CD4-positive, alpha-beta T cell treated with Interleukin-12 subunit alpha and Interleukin-12 subunit beta, for 1 hour (primary cell): Measurements from ENCODE around the gene ARHGEF3.
"Not testable (repeated sequence)": the region's sequence is repeated elsewhere in the genome, so short reads cannot be mapped to it uniquely, and the experiment has no call there.

Source experiments
- DNase-seq: peaks from one replicate; pipeline ENCODE4 v3.0.0-alpha.2; 2020

ARHGEF3 gene

GRCh38 chr3:56711344-56711743 lies 90.4 kb downstream of the ARHGEF3 start:
- no peak for DNase-seq

- DNase-seq: peak; percentile 41
Measured at GRCh38 chr3:56707412-56707811, 94.3 kb downstream of the ARHGEF3 start.

GRCh38 chr3:56706629-56707028 lies 95.1 kb downstream of the ARHGEF3 start:
- no peak for DNase-seq

DNA sequence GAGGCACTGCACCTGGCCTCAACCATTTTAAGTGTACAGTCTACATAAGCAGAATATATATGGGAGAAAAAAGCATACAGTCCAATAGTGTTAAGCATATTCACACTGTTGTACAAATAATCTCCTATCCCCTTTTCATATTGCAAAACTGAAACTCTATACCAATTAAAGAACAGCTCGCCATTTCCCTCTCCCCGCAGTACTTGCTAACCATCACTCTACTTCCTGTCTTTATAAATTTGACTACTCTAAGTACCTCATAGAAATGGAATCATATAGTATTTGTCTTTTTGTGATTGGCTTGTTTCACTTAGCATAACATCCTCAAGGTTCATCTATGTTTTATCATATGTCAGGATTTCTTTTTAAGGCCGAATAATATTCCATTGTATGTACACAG lies 97.0 kb downstream of the ARHGEF3 start:
- DNase-seq: no peak

DNA sequence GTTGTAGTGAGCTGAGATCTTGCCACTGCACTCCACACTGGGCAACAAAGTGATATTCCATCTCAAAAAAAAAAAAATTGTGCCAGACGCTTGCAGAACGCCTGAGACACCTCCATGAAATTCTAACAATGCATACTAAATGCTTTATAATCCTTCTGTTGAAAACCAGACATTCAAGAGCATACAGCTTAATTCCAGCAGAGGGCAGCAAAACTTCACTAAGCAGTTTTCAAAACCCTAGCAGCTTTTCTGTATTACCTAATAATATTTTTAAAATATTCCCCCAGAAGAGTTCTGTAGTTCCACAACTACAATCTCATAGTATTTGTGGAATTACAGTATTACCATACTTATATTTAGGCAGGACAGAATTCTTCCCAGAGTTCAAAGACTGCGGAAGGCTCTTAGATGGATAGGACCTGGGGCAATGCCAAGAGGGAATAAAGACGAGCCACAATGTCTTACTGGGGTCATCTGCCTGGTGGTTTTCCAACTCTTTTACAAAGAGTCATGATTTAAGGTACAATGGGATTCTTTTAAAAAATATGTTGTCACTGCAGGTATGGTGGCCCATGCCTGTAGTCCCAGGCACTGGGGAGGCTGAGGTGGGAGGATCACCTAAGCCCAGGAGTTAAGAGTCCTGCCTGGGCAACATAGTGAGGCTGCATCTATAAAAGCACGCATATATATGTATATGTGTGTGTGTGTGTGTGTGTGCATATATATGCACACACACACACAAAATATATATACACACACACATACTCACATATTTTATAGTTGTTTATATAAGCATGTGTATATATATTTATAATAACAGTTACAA lies 99.0 kb downstream of the ARHGEF3 start:
- peak; percentile 79 for DNase-seq

DNA sequence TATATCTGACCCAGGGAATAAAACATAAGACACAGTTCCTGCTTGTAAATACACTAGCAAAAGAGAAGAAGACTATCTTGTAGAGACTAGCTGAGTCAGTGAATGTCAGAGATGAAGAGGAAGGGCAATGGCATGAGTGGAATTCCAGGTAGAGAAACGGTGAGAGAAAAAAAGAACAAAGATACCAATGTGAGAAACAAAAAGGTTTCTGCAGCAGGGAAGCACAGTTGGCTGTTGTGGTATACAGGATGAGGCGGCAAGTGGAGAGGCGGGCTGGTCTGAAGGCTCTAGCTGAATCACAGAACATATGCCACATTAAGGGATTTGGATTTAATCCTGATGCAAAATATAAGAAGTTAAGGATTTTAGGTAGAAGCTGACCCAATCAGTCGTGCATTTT lies 101.6 kb downstream of the ARHGEF3 start:
- no peak for DNase-seq

GRCh38 chr3:56694867-56695683 lies 106.7 kb downstream of the ARHGEF3 start:
- peak; percentile 45 for DNase-seq

- no peak for DNase-seq
Measured at GRCh38 chr3:56693750-56694149, 108.0 kb downstream of the ARHGEF3 start.

- peak; percentile 63 for DNase-seq
Measured at GRCh38 chr3:56692520-56693433, 109.0 kb downstream of the ARHGEF3 start.

DNA sequence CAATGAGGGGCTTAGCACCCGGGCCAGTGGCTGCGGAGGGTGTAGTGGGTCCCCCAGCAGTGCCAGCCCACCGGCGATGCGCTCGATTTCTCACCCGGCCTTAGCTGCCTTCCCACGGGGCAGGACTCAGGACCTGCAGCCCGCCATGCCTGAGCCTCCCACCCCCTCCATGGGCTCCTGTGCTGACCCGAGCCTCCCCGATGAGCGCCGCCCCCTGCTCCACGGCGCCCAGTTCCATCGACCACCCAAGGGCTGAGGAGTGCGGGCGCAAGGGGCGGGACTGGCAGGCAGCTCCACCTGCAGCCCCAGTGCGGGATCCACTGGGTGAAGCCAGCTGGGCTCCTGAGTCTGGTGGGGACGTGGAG lies 109.8 kb downstream of the ARHGEF3 start:
- not testable (repeated sequence) for DNase-seq

- no peak for DNase-seq
Measured at GRCh38 chr3:56691165-56692000, 110.4 kb downstream of the ARHGEF3 start.

GRCh38 chr3:56689303-56689702 lies 112.4 kb downstream of the ARHGEF3 start:
- no peak for DNase-seq

GRCh38 chr3:56688191-56688590 lies 113.6 kb downstream of the ARHGEF3 start:
- no peak for DNase-seq

DNA sequence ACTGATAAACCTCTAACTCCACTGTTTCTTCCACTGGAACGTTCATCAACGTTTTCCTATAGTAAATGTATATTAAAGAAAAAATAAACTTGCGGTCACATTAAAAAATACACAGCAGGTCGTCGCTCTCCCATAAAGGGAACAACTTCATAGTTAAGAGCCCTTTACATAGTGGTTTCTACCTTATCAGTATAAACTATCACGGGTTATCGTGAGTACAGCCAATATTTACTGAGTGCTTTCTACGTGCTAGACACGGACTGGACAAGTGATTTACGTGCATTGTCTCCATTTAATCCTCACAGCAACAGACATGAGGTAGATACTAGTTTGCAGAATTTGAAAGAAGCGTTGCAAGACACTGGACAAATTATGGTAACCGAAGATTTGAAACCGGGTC lies 117.7 kb downstream of the ARHGEF3 start:
- DNase-seq: no peak

DNA sequence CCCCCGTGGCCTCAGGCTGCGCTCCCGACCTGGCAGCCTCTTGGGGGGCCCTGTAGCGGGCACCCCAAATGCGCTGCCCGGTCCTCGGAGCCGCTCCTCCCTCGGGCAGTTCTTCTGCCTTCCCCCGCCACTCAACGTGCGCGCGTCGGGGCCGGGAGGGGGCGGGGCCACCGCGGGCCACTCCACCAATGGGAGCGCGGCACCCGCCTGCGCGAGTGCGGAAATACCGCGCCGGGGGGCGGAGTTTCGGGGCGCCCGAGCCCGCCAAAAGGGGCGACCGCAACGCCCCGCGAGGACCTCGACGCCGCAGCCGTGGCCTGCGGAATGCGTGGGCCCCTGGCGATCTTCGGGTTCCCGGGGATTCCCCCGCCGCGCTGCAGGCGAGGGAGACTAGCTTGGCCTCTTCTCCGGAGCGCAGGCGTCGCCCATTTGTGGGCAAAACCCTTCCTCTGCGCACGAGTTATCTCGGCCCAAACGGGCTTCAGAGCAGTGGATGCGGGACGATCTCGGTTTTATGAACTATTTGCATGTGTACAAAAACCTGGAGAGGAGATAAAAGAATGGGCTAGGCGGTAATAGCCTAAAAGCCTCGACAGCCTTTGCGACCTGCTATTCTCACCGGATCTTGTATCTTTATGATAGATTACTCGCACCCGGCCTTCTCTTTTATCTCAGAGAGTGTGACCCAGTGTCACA lies 118.5 kb downstream of the ARHGEF3 start, which contains the start of gene TASOR:
TASOR (minus strand) TSS at position 144 of the 696 bp plus-strand sequence. CDS start 259 bp downstream, outside the sequence.
- DNase-seq: peak; percentile 92

- DNase-seq: peak; percentile 79
Measured at GRCh38 chr3:56682462-56683121, 119.2 kb downstream of the ARHGEF3 start.

GRCh38 chr3:56681984-56682461 lies 119.7 kb downstream of the ARHGEF3 start:
- DNase-seq: no peak

- no peak for DNase-seq
Measured at GRCh38 chr3:56680054-56680580, 121.6 kb downstream of the ARHGEF3 start.
